Measurements from ENCODE around the gene SLC6A11. TPM values are rescaled to one million over a fixed set of nuclear protein-coding genes. Genes with fewer than 3 reads are reported as not detected.

Gene SLC6A11
- total RNA-seq, 1 donor from 2014 or later, result 4.1 TPM

- no peak for DNase-seq (ENCODE audit: low spot score)
Observed at GRCh38 chr3:10790713-10791112, 25.3 kb upstream of the SLC6A11 start.

GRCh38 chr3:10792208-10792607, 23.8 kb upstream of the SLC6A11 start:
- DNase-seq (ENCODE audit: low spot score), result no peak

- no peak for DNase-seq (ENCODE audit: low spot score)
Observed at GRCh38 chr3:10798600-10799367, 17.2 kb upstream of the SLC6A11 start.

- DNase-seq (ENCODE audit: low spot score), result no peak
Observed at GRCh38 chr3:10804183-10804648, 11.8 kb upstream of the SLC6A11 start.

- DNase-seq (ENCODE audit: low spot score), result no peak
Observed at GRCh38 chr3:10806006-10806405, 10.0 kb upstream of the SLC6A11 start.

GRCh38 chr3:10808130-10808735, 7.8 kb upstream of the SLC6A11 start:
- no peak for DNase-seq (ENCODE audit: low spot score)

- no peak for DNase-seq (ENCODE audit: low spot score)
Observed at GRCh38 chr3:10808974-10809373, 7.1 kb upstream of the SLC6A11 start.

GRCh38 chr3:10810376-10810775, 5.7 kb upstream of the SLC6A11 start:
- no peak for DNase-seq (ENCODE audit: low spot score)

GRCh38 chr3:10813425-10813824, 2.6 kb upstream of the SLC6A11 start:
- DNase-seq (ENCODE audit: low spot score), result no peak

- no peak for DNase-seq (ENCODE audit: low spot score)
Observed at GRCh38 chr3:10814623-10815022, 1.4 kb upstream of the SLC6A11 start.

GRCh38 chr3:10815487-10815886, 541 bp upstream of the SLC6A11 start:
- no peak for DNase-seq (ENCODE audit: low spot score)

- DNase-seq (ENCODE audit: low spot score), result no peak
Observed at GRCh38 chr3:10816863-10817253, 830 bp downstream of the SLC6A11 start.

- no peak for DNase-seq (ENCODE audit: low spot score)
Observed at GRCh38 chr3:10817506-10817905, 1.5 kb downstream of the SLC6A11 start.

- DNase-seq (ENCODE audit: low spot score), result no peak
Observed at GRCh38 chr3:10822055-10822454, 6.0 kb downstream of the SLC6A11 start.

GRCh38 chr3:10822708-10823515, 6.9 kb downstream of the SLC6A11 start:
- DNase-seq (ENCODE audit: low spot score), result no peak

- no peak for DNase-seq (ENCODE audit: low spot score)
Observed at GRCh38 chr3:10823516-10823818, 7.4 kb downstream of the SLC6A11 start.

GRCh38 chr3:10824468-10824867, 8.4 kb downstream of the SLC6A11 start:
- no peak for DNase-seq (ENCODE audit: low spot score)

GRCh38 chr3:10833855-10834414, 17.9 kb downstream of the SLC6A11 start:
- DNase-seq (ENCODE audit: low spot score), result no peak

- no peak for DNase-seq (ENCODE audit: low spot score)
Observed at GRCh38 chr3:10834951-10835350, 18.9 kb downstream of the SLC6A11 start.

- no peak for DNase-seq (ENCODE audit: low spot score)
Observed at GRCh38 chr3:10835406-10835805, 19.4 kb downstream of the SLC6A11 start.

GRCh38 chr3:10836676-10837075, 20.6 kb downstream of the SLC6A11 start:
- DNase-seq (ENCODE audit: low spot score), result no peak

GRCh38 chr3:10837849-10838248, 21.8 kb downstream of the SLC6A11 start:
- no peak for DNase-seq (ENCODE audit: low spot score)

Data from ureter (tissue), 1 donor.